Measurements from ENCODE around the gene CCDC188. TPM values are rescaled to one million over a fixed set of nuclear protein-coding genes. Genes with fewer than 3 reads are reported as not detected.

Gene CCDC188
- total and polyA plus RNA-seq, 2 of the 4 experiments (the other 2 are of a cell fraction): 0.10 TPM; not detected in 1

- no peak overlapping the region for H3K4ac ChIP-seq (ENCODE audit: low read depth, low read length)
- intact Hi-C loops (cut with micrococcal nuclease): no loop called here
- no peaks in the 10 kb centered on the region for H3K9me3 ChIP-seq (ENCODE audit: control insufficient read depth, insufficient read depth, low read length)
- H3K79me1 ChIP-seq (ENCODE audit: low read depth in 1 of 2, low read length in 2 of 2): peaks cover 11 to 35% of the 10 kb centered on the region in 2 experiments; a peak in 3 of 4 replicates
- H3K27ac ChIP-seq (ENCODE audit: insufficient read depth, low read length): no peak overlapping the region
- no peak overlapping the region for H2AFZ ChIP-seq (replicated peaks; ENCODE audit: low read length, poor library complexity)
- peak; percentile 40 for TF ChIP-seq CTCF (conservative IDR thresholded peaks at IDR 0.05; ENCODE audit: low read depth, low read length)
- no peak for TF ChIP-seq RAD21 (IDR thresholded peaks at IDR 0.05; ENCODE audit: low read length)
- TF ChIP-seq POLR2A (IDR thresholded peaks at IDR 0.05; ENCODE audit: low read depth, low read length): no peak
- H2BK15ac ChIP-seq (ENCODE audit: low read depth, low read length): no peak overlapping the region
- no peaks in the 10 kb centered on the region for H3K9me1 ChIP-seq (ENCODE audit: insufficient read depth, low read length)
- H4K91ac ChIP-seq (ENCODE audit: insufficient read depth, low read depth, low read length): no peak overlapping the region
- no peak overlapping the region for H3K14ac ChIP-seq (replicated peaks; ENCODE audit: low read depth, low read length)
- in situ Hi-C loops (cut with MboI; ENCODE audit: low sequenced_read_pairs): no loop called here
- H2AK9ac ChIP-seq (replicated peaks; ENCODE audit: low read depth, low read length, poor library complexity): no peak overlapping the region
- H3K4me2 ChIP-seq (ENCODE audit: low read depth, low read length): no peak overlapping the region
- H3K4me1 ChIP-seq (ENCODE audit: control insufficient read depth, insufficient read depth, low read length): peaks cover 2% of the 10 kb centered on the region; the same call in 1 of the 2 replicates
- no peak overlapping the region for H3K18ac ChIP-seq (ENCODE audit: low read depth, low read length)
- ATAC-seq (ENCODE audit: low read depth) (peak; percentile 16; the same call in 1 of the 2 replicates), DNase-seq (peak; percentile 5)
- H2BK5ac ChIP-seq (ENCODE audit: low read depth, low read length, poor library complexity, severe bottlenecking): no peak overlapping the region
- BruUV-seq (replicated peaks): no TSS peak
- H2BK120ac ChIP-seq (ENCODE audit: low read depth, low read length): no peak overlapping the region
- H3K27me3 ChIP-seq (ENCODE audit: control insufficient read depth, insufficient read depth, low read length): no peaks in the 10 kb centered on the region
- H3K4me3 ChIP-seq (ENCODE audit: insufficient read depth, low read depth, low read length): no peak overlapping the region
- H3K36me3 ChIP-seq (ENCODE audit: control insufficient read depth, insufficient read depth, low read length): peaks cover 87% of the 10 kb centered on the region
- no peak overlapping the region for H2BK20ac ChIP-seq (ENCODE audit: low read depth, low read length)
- dilution Hi-C loops (cut with HindIII; ENCODE audit: low sequenced_read_pairs, unreplicated experiment): no loop called here
- H3K9ac ChIP-seq (ENCODE audit: low read depth, low read length): no peak overlapping the region
- no peak overlapping the region for H2AK5ac ChIP-seq (ENCODE audit: low read depth, low read length)
- POLR2A ChIA-PET (ENCODE audit: unreplicated experiment): no interaction called here
- CTCF ChIA-PET: no interaction called here
- 74% methylated on average over 5 of the region's 14 CpGs; no CpG with 5 or more reads in 1 of the 2 experiments for WGBS, 2 experiments (ENCODE audit: extremely low coverage in 2 of 2, insufficient read length in 1 of 2)
- H4K20me1 ChIP-seq (ENCODE audit: insufficient read depth, low read length): peaks cover 36% of the 10 kb centered on the region
- no peak overlapping the region for H4K5ac ChIP-seq (ENCODE audit: low read depth, low read length)
- no peak overlapping the region; a peak in 1 of 4 replicates for H4K8ac ChIP-seq (ENCODE audit: low read depth in 2 of 2, low read length in 2 of 2)
- H3K56ac ChIP-seq (ENCODE audit: extremely low read depth, insufficient read depth, low read length): no peak overlapping the region
- H3K23ac ChIP-seq (ENCODE audit: low read depth, low read length): no peak overlapping the region
These were observed 39.7 kb downstream of the CCDC188 start for GRCh38 chr22:20111045-20111688.
